ENCODE data around the gene TBC1D3B.

GRCh38 chr17:36182176-36183000, 6.0 kb upstream of the TBC1D3B start:
- TF ChIP-seq CTCF (IDR thresholded peaks at IDR 0.05; ENCODE audit: low read depth, low read length, poor library complexity, severe bottlenecking) (no peak), EZH2phosphoT487 (IDR thresholded peaks at IDR 0.05; ENCODE audit: borderline replicate concordance, low read length) (no peak)

Measured in DOHH2 (cell line).